Endothelial cell of umbilical vein (primary cell): ENCODE results near the gene APOBEC3A. TPM values are rescaled to one million over a fixed set of nuclear protein-coding genes. Genes with fewer than 3 reads are reported as not detected.

ENCODE experiments used
- BruUV-seq: library from RNA; stranded (reverse); fragments of 400-500 nt; replicated peaks from 2 replicates; lab custom pipeline; 2021; lab: Mats Ljungman, UMichigan
- CTCF ChIA-PET: fragments of 300-600, 350-600 bp; sonication (Branson Sonifier 250); formaldehyde crosslinking; loops from one replicate; lab custom pipeline; 2021; ENCODE audit warnings: antibody characterized with exemption, inconsistent platforms; lab: Charles Lee
- POLR2A ChIA-PET: fragments of 300-600, 350-600 bp; sonication (Branson Sonifier 250); formaldehyde crosslinking; loops from one replicate; lab custom pipeline; 2021; ENCODE audit warnings: antibody characterized with exemption, inconsistent platforms; lab: Charles Lee
- DNase-seq: peaks from one replicate; pipeline ENCODE4 v3.0.0-alpha.2; 2011; ENCODE audit warnings: low read depth, low spot score
- FAIRE-seq: peaks from 2 replicates; lab custom pipeline; 2011; peaks lifted over from hg19 to GRCh38; lab: Jason Lieb, UNC
- H2AFZ ChIP-seq: 2 replicates; pipeline ENCODE4 v1.6.0; 2012; ENCODE audit warnings: low read depth, low read length, control low read depth, inconsistent platforms
- H3K27ac ChIP-seq: 2 replicates; pipeline ENCODE4 v1.5.1; 2011; ENCODE audit warnings: low read depth, mild to moderate bottlenecking, control low read depth, low read length, moderate library complexity; ENCODE audit not compliant: insufficient read depth
- H3K27me3 ChIP-seq, 2 experiments: 2 replicates each; pipeline versions ENCODE4 v1.6.0 to v1.6.1; 2011; ENCODE audit warnings: low read length in 2 of 2, mixed read lengths in 1 of 2; ENCODE audit not compliant: control insufficient read depth in 2 of 2, insufficient read depth in 2 of 2
- H3K36me3 ChIP-seq, 2 experiments: 2 replicates in 1 of 2; 3 replicates in 1 of 2; pipeline ENCODE4 v1.5.1; 2011; ENCODE audit warnings: low read length in 2 of 2, mild to moderate bottlenecking in 1 of 2, moderate library complexity in 1 of 2; ENCODE audit not compliant: control insufficient read depth in 2 of 2, insufficient read depth in 2 of 2; ENCODE audit errors: extremely low read depth in 1 of 2
- H3K4me1 ChIP-seq: 3 replicates; pipeline ENCODE4 v1.5.1; 2011; ENCODE audit warnings: mild to moderate bottlenecking, low read length; ENCODE audit not compliant: control insufficient read depth, insufficient read depth; ENCODE audit errors: extremely low read depth
- H3K4me2 ChIP-seq: 2 replicates; pipeline ENCODE4 v1.6.1; 2011; ENCODE audit warnings: low read length, control low read depth, mixed read lengths; ENCODE audit not compliant: insufficient read depth
- H3K4me3 ChIP-seq, 3 experiments: fragments of 200-600 bp in 1 of 3; sonication (generic), shearing (Covaris generic) in 1 of 3; replicated peaks in 1 of 3; 2 replicates each; pipeline ENCODE4 v1.5.1; 2011 to 2016; ENCODE audit warnings: control low read depth in 3 of 3, low read length in 3 of 3, mild to moderate bottlenecking in 2 of 3, inconsistent platforms in 1 of 3, low read depth in 1 of 3, moderate library complexity in 1 of 3; ENCODE audit not compliant: insufficient read depth in 1 of 3
- H3K79me2 ChIP-seq: 2 replicates; pipeline ENCODE4 v1.6.0; 2012; ENCODE audit warnings: low read length, inconsistent platforms; ENCODE audit not compliant: control insufficient read depth, insufficient read depth
- H3K9ac ChIP-seq: replicated peaks from 2 replicates; pipeline ENCODE3; 2011; ENCODE audit warnings: low read length, control low read depth; ENCODE audit not compliant: insufficient read depth; ENCODE audit errors: extremely low read depth
- H3K9me1 ChIP-seq: replicated peaks from 3 replicates; pipeline ENCODE4 v1.6.0; 2011; ENCODE audit warnings: mild to moderate bottlenecking, low read length; ENCODE audit not compliant: control insufficient read depth, insufficient read depth; ENCODE audit errors: extremely low read depth
- H3K9me3 ChIP-seq: replicated peaks from 2 replicates; pipeline ENCODE4 v1.5.1; 2012; ENCODE audit warnings: low read length, inconsistent platforms; ENCODE audit not compliant: control insufficient read depth, insufficient read depth
- H4K20me1 ChIP-seq: replicated peaks from 2 replicates; pipeline ENCODE3; 2011; ENCODE audit warnings: mild to moderate bottlenecking, low read length; ENCODE audit not compliant: control insufficient read depth, insufficient read depth; ENCODE audit errors: extremely low read depth
- CTCF ChIP-seq, 2 donors: IDR thresholded peaks; 1 replicate in 1 of 2; 2 replicates in 1 of 2; pipeline ENCODE4 v1.5.1; 2011; ENCODE audit warnings: low read length in 2 of 2, mild to moderate bottlenecking in 2 of 2, moderate library complexity in 2 of 2, control low read depth in 1 of 2, inconsistent platforms in 1 of 2, low read depth in 1 of 2; ENCODE audit not compliant: insufficient read depth in 1 of 2; ENCODE audit errors: extremely low read depth in 1 of 2
- EZH2 ChIP-seq: IDR thresholded peaks from 2 replicates; pipeline ENCODE4 v1.6.1; 2012; ENCODE audit warnings: borderline replicate concordance, low read depth, mild to moderate bottlenecking, moderate library complexity, low read length, inconsistent platforms; ENCODE audit not compliant: severe bottlenecking
- FOS ChIP-seq: IDR thresholded peaks from 2 replicates; pipeline ENCODE4 v1.6.1; 2011; ENCODE audit warnings: mild to moderate bottlenecking, low read length, moderate library complexity, borderline replicate concordance; ENCODE audit not compliant: insufficient read depth
- GATA2 ChIP-seq: IDR thresholded peaks from 2 replicates; pipeline ENCODE4 v1.7.0; 2011; ENCODE audit warnings: low read depth, mild to moderate bottlenecking, moderate library complexity, mixed read lengths, low read length; ENCODE audit not compliant: insufficient read length, insufficient read depth
- JUN ChIP-seq: IDR thresholded peaks from 2 replicates; pipeline ENCODE4 v1.6.1; 2011; ENCODE audit warnings: borderline replicate concordance, low read depth; ENCODE audit not compliant: insufficient read length, insufficient read depth
- MAX ChIP-seq: IDR thresholded peaks from 2 replicates; pipeline ENCODE4 v1.6.1; 2011; ENCODE audit not compliant: insufficient read depth, insufficient read length
- MYC ChIP-seq: IDR thresholded peaks from one replicate; pipeline ENCODE4 v1.6.1; 2011; ENCODE audit warnings: mild to moderate bottlenecking, low read depth, low read length
- POLR2A ChIP-seq: IDR thresholded peaks from 2 replicates; pipeline ENCODE4 v1.6.1; 2012; ENCODE audit warnings: low read depth, mild to moderate bottlenecking, control low read depth, low read length
- POLR2AphosphoS5 ChIP-seq: IDR thresholded peaks from 2 replicates; pipeline ENCODE4 v1.6.1; 2012; ENCODE audit warnings: low read depth, mild to moderate bottlenecking, control low read depth, low read length, moderate library complexity; ENCODE audit not compliant: insufficient read depth
- dilution Hi-C: fragments of 300-500 bp; cut with MboI; formaldehyde crosslinking; loops from one replicate; pipeline ENCODE4 v1.15.0; 2019; ENCODE audit warnings: low sequenced_read_pairs; ENCODE audit not compliant: extremely low pct_ligation_motif_present
- intact Hi-C: fragments of 100-400 bp; cut with micrococcal nuclease; formaldehyde crosslinking; loops from one replicate; pipeline ENCODE4 v1.10.0; 2022
- polyA plus RNA-seq, 4 experiments: library from polyadenylated mRNA; depleted of rRNA in 3 of 4; stranded (reverse) in 3 of 4; unstranded in 1 of 4; fragments of >200 nt; gene quantifications; 2 replicates each; pipeline versions ENCODE4 v1.2.1 to v1.2.3, GENCODE V29; 2011 to 2012; ENCODE audit warnings: missing spikeins in 1 of 4
- total RNA-seq: library from RNA; stranded (reverse); gene quantifications from 2 replicates; pipeline ENCODE4 v1.2.3, GENCODE V29; 2021

Gene APOBEC3A
- total and polyA plus RNA-seq, 2 donors (not counting 3 experiments of a cell fraction or from before 2014, with no cell fraction given) = not detected

GRCh38 chr22:38949889-38950405 lies 7.5 kb upstream of the APOBEC3A start:
- TF ChIP-seq GATA2 (no peak), MAX (no peak), MYC (no peak)
- Histone ChIP-seq H3K4me3 (no peak overlapping the region), H3K9me1 (no peaks in the 10 kb centered on the region), H3K9ac (no peak overlapping the region), H3K36me3 (no peaks in the 10 kb centered on the region), H4K20me1 (no peaks in the 10 kb centered on the region), H3K4me2 (no peak overlapping the region), H3K27ac (no peak overlapping the region), H3K4me1 (no peaks in the 10 kb centered on the region), H2AFZ (no peak overlapping the region), H3K27me3 (peaks cover 0 to 3% of the 10 kb centered on the region in 2 experiments), H3K9me3 (no peaks in the 10 kb centered on the region), H3K79me2 (no peaks in the 10 kb centered on the region)
- DNase-seq (no peak), FAIRE-seq (no peak)
- dilution Hi-C loops (no loop called here), intact Hi-C loops (no loop called here)
- BruUV-seq = no TSS peak
- ChIA-PET CTCF (interaction anchor here (1.2 to 1.8 kb wide), 3 partner anchors 23 to 181 kb away, joined by 3 to 6 read pairs (median 3); no protein-coding TSS in a partner anchor), POLR2A (no interaction called here)

- Histone ChIP-seq H3K4me3 (no peak overlapping the region), H3K9ac (no peak overlapping the region), H3K27ac (no peak overlapping the region), H3K9me1 (no peaks in the 10 kb centered on the region), H3K4me2 (no peak overlapping the region), H2AFZ (no peak overlapping the region), H3K4me1 (no peaks in the 10 kb centered on the region), H3K27me3 (peaks cover 0 to 3% of the 10 kb centered on the region in 2 experiments), H4K20me1 (no peaks in the 10 kb centered on the region), H3K9me3 (no peaks in the 10 kb centered on the region), H3K79me2 (no peaks in the 10 kb centered on the region), H3K36me3 (no peaks in the 10 kb centered on the region)
- intact Hi-C loops (no loop called here), dilution Hi-C loops (no loop called here)
- FAIRE-seq (no peak), DNase-seq (no peak)
- TF ChIP-seq MYC (no peak), GATA2 (no peak), POLR2A (no peak), MAX (no peak), FOS (no peak), JUN (no peak), EZH2 (no peak), CTCF (IDR thresholded peaks at IDR 0.05; ENCODE audit: extremely low read depth in 1 of 2, insufficient read depth in 1 of 2, low read depth in 1 of 2, low read length in 2 of 2) (no peak), POLR2AphosphoS5 (no peak)
- ChIA-PET POLR2A (no interaction called here), CTCF (interaction anchor here (1.3 to 2.3 kb wide), 5 partner anchors 16 to 182 kb away, joined by 3 to 8 read pairs (median 6); no protein-coding TSS in a partner anchor)
- BruUV-seq = no TSS peak
Measured at GRCh38 chr22:38950527-38951295, 6.7 kb upstream of the APOBEC3A start.
